ENCODE measurements around the gene CRAMP1.

The CRAMP1 gene

DNA sequence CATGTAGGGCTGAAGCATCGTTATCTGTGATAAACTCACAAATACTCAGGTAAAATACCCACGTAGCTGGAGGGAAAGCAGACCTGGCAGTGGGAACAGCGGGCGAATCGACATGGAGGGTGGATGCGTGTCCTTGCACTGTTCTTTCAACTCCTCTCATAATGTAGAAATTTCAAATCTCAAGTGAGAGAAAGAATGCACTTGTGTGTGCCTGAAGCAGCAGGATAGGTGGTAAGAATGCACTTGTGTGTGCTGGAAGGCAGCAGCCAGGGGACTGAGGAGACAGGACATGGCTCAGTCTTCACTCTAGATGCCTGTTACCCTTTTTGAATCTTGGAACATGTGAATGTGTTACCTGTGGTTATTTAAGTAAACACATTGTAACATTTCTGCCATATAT lies 10.7 kb upstream of the CRAMP1 start:
- Histone ChIP-seq H3K9ac (ENCODE audit: low read length) (no peak overlapping the region), H3K4me3 (ENCODE audit: low read length) (no peak overlapping the region), H3K9me3 (ENCODE audit: control insufficient read depth, low read length) (no peaks in the 10 kb centered on the region), H3K36me3 (ENCODE audit: control insufficient read depth, insufficient read depth, low read length) (no peaks in the 10 kb centered on the region), H3K4me1 (ENCODE audit: control insufficient read depth, insufficient read depth, low read length) (no peaks in the 10 kb centered on the region), H3K27me3 (ENCODE audit: control insufficient read depth, insufficient read depth, low read length) (no peaks in the 10 kb centered on the region)

DNA sequence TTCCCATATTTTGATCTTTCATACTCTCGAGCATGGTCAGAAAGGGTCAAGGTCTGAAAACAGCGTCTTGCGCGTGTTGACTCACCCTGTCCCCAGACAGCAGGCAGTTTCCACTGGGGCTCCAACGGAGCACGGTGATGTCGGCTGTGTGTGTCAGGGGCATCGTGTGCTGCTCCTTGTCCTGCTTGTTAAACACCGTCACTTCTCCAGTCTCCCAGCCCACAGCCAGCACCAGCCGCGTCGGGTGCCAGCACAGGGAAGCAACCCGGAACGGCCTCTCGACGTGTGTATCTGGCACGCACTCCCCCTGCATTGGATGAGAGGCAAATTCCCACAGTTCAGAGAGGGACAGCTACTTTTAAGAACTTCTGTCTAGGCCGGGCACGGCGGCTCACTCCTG lies 9.9 kb upstream of the CRAMP1 start:
- Histone ChIP-seq H3K9ac (ENCODE audit: low read length) (no peak overlapping the region), H3K4me1 (ENCODE audit: control insufficient read depth, insufficient read depth, low read length) (no peaks in the 10 kb centered on the region), H3K9me3 (ENCODE audit: control insufficient read depth, low read length) (no peaks in the 10 kb centered on the region), H3K27me3 (ENCODE audit: control insufficient read depth, insufficient read depth, low read length) (no peaks in the 10 kb centered on the region), H3K4me3 (ENCODE audit: low read length) (no peak overlapping the region), H3K36me3 (ENCODE audit: control insufficient read depth, insufficient read depth, low read length) (peaks cover 4% of the 10 kb centered on the region)

GRCh38 chr16:1606774-1607173 lies 5.4 kb upstream of the CRAMP1 start:
- Histone ChIP-seq H3K4me3 (ENCODE audit: low read length) (no peak overlapping the region), H3K27me3 (ENCODE audit: control insufficient read depth, insufficient read depth, low read length) (no peaks in the 10 kb centered on the region), H3K9ac (ENCODE audit: low read length) (no peak overlapping the region), H3K36me3 (ENCODE audit: control insufficient read depth, insufficient read depth, low read length) (peaks cover 4% of the 10 kb centered on the region), H3K9me3 (ENCODE audit: control insufficient read depth, low read length) (no peaks in the 10 kb centered on the region), H3K4me1 (ENCODE audit: control insufficient read depth, insufficient read depth, low read length) (peaks cover 16% of the 10 kb centered on the region)

DNA sequence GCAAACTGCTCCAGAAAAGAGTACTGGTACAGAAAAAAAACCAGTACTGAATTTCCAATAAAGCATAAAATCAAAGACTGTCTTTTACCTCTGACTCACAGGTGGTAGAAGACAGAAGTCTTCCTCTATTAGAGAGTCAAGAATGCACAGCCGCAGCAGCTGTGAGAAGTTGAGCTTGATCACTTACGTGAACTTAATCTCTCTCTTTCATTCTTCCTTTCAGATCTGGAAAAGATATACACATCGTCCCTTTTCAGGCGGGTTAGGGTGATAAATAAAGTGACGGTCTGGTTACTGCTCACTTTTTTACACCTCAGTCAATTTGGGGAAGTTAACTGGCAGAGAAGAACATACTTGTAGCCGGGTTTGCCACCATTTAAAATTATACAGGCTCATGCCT lies 4.2 kb upstream of the CRAMP1 start:
- H3K9ac ChIP-seq (ENCODE audit: low read length): no peak overlapping the region
- peaks cover 18% of the 10 kb centered on the region for H3K4me1 ChIP-seq (ENCODE audit: control insufficient read depth, insufficient read depth, low read length)
- peaks cover 4% of the 10 kb centered on the region for H3K36me3 ChIP-seq (ENCODE audit: control insufficient read depth, insufficient read depth, low read length)
- no peaks in the 10 kb centered on the region for H3K9me3 ChIP-seq (ENCODE audit: control insufficient read depth, low read length)
- no peaks in the 10 kb centered on the region for H3K27me3 ChIP-seq (ENCODE audit: control insufficient read depth, insufficient read depth, low read length)
- H3K4me3 ChIP-seq (ENCODE audit: low read length): no peak overlapping the region

DNA sequence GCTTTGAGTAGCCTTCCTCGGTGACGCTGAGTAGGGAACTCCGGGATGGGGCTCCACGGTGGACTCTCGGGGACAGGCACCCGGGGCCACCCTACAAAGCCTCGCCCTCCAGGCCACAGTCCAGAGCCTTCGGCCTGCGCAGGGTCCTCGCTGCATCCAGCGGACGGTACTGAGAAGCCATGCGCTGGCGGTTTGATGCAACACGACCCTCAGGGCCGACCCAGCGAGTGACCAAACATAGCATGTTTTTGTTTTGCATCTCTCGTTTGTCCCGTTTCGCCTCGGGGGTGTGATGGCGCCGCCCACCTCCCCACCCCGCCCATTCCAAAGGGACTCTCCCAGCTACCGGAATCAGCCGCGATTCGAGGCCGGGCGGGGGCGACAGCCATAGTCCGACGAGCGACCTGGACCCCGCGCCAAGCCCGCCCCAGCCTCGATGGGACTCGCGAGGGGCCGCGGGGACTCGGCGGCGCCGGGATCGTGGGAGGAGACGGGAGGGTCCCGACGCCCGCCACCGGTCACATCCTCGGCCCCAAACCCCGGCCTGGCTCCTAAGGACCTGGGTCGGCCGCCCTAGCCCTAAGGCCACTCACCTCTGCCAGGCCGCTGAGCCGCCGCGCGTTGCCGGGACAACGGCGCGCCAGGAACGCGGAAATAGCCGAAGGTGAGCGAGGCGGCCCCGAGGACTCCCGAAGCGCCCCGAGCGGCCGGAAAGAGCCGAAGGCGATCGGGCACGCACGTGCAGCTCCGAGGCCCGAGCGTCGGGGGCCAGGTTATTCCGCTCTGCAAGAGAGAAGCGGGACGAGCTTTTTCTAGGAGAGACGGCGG lies 1.9 kb upstream of the CRAMP1 start:
- H3K9me3 ChIP-seq (ENCODE audit: control insufficient read depth, low read length): no peaks in the 10 kb centered on the region
- peaks cover 30% of the 10 kb centered on the region for H3K4me1 ChIP-seq (ENCODE audit: control insufficient read depth, insufficient read depth, low read length)
- peak overlapping the region; percentile 66 for H3K4me3 ChIP-seq (ENCODE audit: low read length)
- H3K36me3 ChIP-seq (ENCODE audit: control insufficient read depth, insufficient read depth, low read length): peaks cover 4% of the 10 kb centered on the region
- H3K9ac ChIP-seq (ENCODE audit: low read length): peak overlapping the region; percentile 75
- no peaks in the 10 kb centered on the region for H3K27me3 ChIP-seq (ENCODE audit: control insufficient read depth, insufficient read depth, low read length)

DNA sequence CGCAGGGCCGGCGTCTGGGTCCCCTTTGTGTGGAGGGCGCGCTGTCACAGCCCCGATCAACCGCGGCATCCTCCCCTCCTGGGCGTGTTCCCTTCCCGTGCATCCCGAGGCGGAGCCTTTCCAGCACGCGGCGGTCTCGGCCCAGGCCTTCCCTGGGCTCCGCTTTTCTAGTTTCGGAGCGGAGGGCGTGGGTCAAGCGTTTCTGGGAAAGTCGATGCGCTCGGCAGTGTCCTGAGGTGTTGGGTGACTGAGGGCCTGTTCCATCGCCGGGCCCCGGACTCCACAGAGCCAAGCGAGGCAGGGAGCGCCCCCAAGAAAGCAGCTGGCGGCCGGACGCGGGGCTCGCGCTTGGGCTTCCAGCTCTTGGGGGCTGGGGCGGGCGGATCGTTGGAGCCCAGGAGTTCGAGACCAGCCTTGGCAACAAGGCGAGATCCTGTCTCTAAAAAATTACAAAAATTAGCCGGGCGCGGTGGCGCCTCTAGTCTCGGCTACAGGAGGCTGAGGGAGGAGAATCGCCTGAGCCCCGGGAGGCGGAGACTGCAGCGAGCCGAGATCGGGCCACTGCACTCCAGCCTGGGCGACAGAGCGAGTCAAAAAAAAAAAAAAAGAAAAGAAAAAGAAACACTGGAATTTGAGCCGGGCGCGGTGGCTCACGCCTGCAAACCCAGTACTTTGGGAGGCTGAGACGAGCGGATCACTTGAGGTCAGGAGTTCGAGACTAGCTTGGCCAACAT lies 1.1 kb upstream of the CRAMP1 start:
- Histone ChIP-seq H3K9me3 (ENCODE audit: control insufficient read depth, low read length) (no peaks in the 10 kb centered on the region), H3K36me3 (ENCODE audit: control insufficient read depth, insufficient read depth, low read length) (peaks cover 4% of the 10 kb centered on the region), H3K9ac (ENCODE audit: low read length) (peak overlapping the region; percentile 57), H3K4me3 (ENCODE audit: low read length) (peak overlapping the region; percentile 66), H3K4me1 (ENCODE audit: control insufficient read depth, insufficient read depth, low read length) (peaks cover 36% of the 10 kb centered on the region), H3K27me3 (ENCODE audit: control insufficient read depth, insufficient read depth, low read length) (no peaks in the 10 kb centered on the region)

DNA sequence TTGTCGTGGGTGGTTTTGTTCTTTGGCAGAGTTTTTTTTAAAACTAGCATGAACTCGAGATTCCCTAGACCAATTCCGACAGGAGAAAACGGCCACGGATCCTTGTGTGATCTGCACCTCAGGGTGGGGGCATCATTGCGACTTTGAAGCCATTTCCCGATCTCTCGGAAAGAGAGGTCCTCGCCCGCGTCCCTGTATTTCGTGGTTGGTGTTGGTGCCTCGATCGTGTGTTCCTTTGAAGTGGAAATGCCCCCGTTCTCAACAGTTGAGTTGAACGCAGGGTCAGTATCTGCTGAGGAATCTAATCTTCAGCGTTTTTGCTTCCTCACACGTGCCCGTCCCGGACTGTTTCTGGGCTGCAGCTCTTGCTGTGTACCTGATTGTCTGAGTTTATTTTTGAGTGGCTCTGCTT lies 1.1 kb downstream of the CRAMP1 start:
- Histone ChIP-seq H3K9me3 (ENCODE audit: control insufficient read depth, low read length) (no peaks in the 10 kb centered on the region), H3K9ac (ENCODE audit: low read length) (peak overlapping the region; percentile 75), H3K36me3 (ENCODE audit: control insufficient read depth, insufficient read depth, low read length) (no peaks in the 10 kb centered on the region), H3K27me3 (ENCODE audit: control insufficient read depth, insufficient read depth, low read length) (no peaks in the 10 kb centered on the region), H3K4me1 (ENCODE audit: control insufficient read depth, insufficient read depth, low read length) (peaks cover 36% of the 10 kb centered on the region), H3K4me3 (ENCODE audit: low read length) (no peak overlapping the region)

DNA sequence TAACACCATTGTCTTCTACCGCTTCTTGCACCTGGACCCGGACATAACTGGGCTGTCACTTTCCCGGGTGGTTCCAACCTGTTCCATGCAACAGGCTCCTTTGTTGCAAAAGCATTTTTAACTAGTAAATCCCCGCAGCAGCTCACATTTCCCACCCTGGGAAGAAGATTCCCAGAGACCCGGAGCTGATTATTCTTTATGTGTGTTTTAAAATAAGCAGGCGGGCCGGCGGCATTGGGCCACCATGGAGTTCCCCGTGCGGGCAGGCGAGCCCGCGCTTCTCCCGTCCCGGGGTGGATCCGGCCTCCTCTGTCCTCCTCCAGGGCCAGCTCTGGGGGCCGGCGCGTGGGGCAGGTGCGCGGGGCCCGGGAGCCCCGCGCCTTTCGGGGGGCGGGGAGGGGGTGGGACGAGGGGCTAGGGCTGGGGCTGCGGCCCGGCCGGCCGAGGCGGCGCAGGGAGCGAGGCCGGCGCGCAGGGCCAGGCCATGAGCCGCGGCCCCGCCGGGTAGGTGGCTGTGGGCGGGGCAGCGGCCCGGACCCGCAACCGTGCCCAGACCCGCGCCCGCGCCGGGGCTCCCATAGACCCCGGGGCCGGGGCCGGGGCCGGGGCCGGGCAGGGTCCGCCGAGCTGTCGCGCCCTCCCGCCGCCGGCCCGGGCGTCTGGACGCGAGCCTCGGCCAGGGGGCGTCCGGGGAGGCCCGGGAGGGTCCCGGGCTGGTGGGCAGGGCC lies 1.7 kb downstream of the CRAMP1 start:
- Histone ChIP-seq H3K4me3 (ENCODE audit: low read length) (no peak overlapping the region), H3K9ac (ENCODE audit: low read length) (peak overlapping the region; percentile 75), H3K36me3 (ENCODE audit: control insufficient read depth, insufficient read depth, low read length) (no peaks in the 10 kb centered on the region), H3K4me1 (ENCODE audit: control insufficient read depth, insufficient read depth, low read length) (peaks cover 36% of the 10 kb centered on the region), H3K9me3 (ENCODE audit: control insufficient read depth, low read length) (no peaks in the 10 kb centered on the region), H3K27me3 (ENCODE audit: control insufficient read depth, insufficient read depth, low read length) (no peaks in the 10 kb centered on the region)

DNA sequence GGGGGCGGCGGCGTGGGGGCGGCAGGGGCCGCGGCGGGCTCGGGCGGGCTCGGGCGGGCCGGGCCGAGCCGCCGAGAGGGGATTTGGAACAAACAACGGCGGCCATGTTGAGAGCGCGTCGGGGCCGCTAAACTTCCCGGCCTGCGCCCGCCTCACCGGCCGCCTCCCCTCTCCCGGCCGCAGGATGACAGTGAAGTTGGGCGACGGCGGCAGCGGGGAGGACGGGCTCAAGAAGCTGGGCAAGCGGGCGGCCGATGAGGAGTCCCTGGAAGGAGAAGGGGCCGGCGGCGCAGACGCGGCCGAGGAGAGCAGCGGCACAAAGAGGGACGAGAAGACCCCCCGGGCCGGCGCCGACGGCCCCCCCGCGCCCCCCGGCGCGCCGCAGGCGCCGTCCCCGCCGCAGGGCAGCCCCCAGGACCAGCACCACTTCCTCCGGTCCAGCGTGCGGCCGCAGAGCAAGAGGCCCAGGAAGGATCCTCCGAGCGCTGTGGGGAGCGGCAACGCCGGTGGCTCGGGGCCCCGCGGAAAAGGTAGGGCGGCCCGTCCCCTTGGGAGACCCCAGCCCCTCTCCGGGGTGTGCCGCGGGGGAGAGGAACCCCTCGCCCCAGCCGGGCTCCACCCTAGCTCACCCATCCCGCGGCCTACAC lies 2.4 kb downstream of the CRAMP1 start:
- Histone ChIP-seq H3K27me3 (ENCODE audit: control insufficient read depth, insufficient read depth, low read length) (no peaks in the 10 kb centered on the region), H3K36me3 (ENCODE audit: control insufficient read depth, insufficient read depth, low read length) (no peaks in the 10 kb centered on the region), H3K4me3 (ENCODE audit: low read length) (peak overlapping the region; percentile 14), H3K9me3 (ENCODE audit: control insufficient read depth, low read length) (no peaks in the 10 kb centered on the region), H3K4me1 (ENCODE audit: control insufficient read depth, insufficient read depth, low read length) (peaks cover 36% of the 10 kb centered on the region), H3K9ac (ENCODE audit: low read length) (peak overlapping the region; percentile 75)

GRCh38 chr16:1615761-1616160 lies 3.6 kb downstream of the CRAMP1 start:
- no peaks in the 10 kb centered on the region for H3K27me3 ChIP-seq (ENCODE audit: control insufficient read depth, insufficient read depth, low read length)
- H3K9ac ChIP-seq (ENCODE audit: low read length): no peak overlapping the region
- no peak overlapping the region for H3K4me3 ChIP-seq (ENCODE audit: low read length)
- no peaks in the 10 kb centered on the region for H3K9me3 ChIP-seq (ENCODE audit: control insufficient read depth, low read length)
- H3K4me1 ChIP-seq (ENCODE audit: control insufficient read depth, insufficient read depth, low read length): peaks cover 30% of the 10 kb centered on the region
- no peaks in the 10 kb centered on the region for H3K36me3 ChIP-seq (ENCODE audit: control insufficient read depth, insufficient read depth, low read length)

- no peaks in the 10 kb centered on the region for H3K27me3 ChIP-seq (ENCODE audit: control insufficient read depth, insufficient read depth, low read length)
- H3K9ac ChIP-seq (ENCODE audit: low read length): no peak overlapping the region
- H3K9me3 ChIP-seq (ENCODE audit: control insufficient read depth, low read length): no peaks in the 10 kb centered on the region
- H3K36me3 ChIP-seq (ENCODE audit: control insufficient read depth, insufficient read depth, low read length): no peaks in the 10 kb centered on the region
- H3K4me1 ChIP-seq (ENCODE audit: control insufficient read depth, insufficient read depth, low read length): peaks cover 15% of the 10 kb centered on the region
- no peak overlapping the region for H3K4me3 ChIP-seq (ENCODE audit: low read length)
Measured at GRCh38 chr16:1619976-1620375, 7.8 kb downstream of the CRAMP1 start.

Data from mucosa of stomach (tissue), 1 donor.